Calu3 (cell line): ENCODE results near the gene HCK. TPM values are rescaled to one million over a fixed set of nuclear protein-coding genes. Genes with fewer than 3 reads are reported as not detected.
"Not testable (repeated sequence)": the region's sequence is repeated elsewhere in the genome, so short reads cannot be mapped to it uniquely, and the experiment has no call there.

Source experiments
- BruUV-seq: library from RNA; stranded (reverse); fragments of 400-500 nt; replicated peaks from 2 replicates; lab custom pipeline; 2021; lab: Mats Ljungman, UMichigan
- CTCF ChIA-PET: fragments of 300-600 bp; sonication (Branson Sonifier 250); formaldehyde crosslinking; loops from one replicate; lab custom pipeline; 2022; ENCODE audit warnings: antibody characterized with exemption; lab: Charles Lee
- DNase-seq: peaks from one replicate; pipeline ENCODE4 v3.0.0; 2022
- H3K27ac Mint-ChIP-seq: one replicate; pipeline ENCODE4 v1.8.0; 2022; ENCODE audit warnings: mixed read lengths; ENCODE audit not compliant: unreplicated experiment
- H3K27me3 Mint-ChIP-seq: one replicate; pipeline ENCODE4 v1.8.0; 2022; ENCODE audit warnings: mixed read lengths; ENCODE audit not compliant: unreplicated experiment
- H3K36me3 Mint-ChIP-seq: one replicate; pipeline ENCODE4 v1.8.0; 2022; ENCODE audit warnings: mild to moderate bottlenecking, moderate library complexity, mixed read lengths; ENCODE audit not compliant: insufficient read depth, unreplicated experiment
- H3K4me1 Mint-ChIP-seq: one replicate; pipeline ENCODE4 v1.8.0; 2022; ENCODE audit warnings: mild to moderate bottlenecking, low read depth, mixed read lengths; ENCODE audit not compliant: unreplicated experiment
- H3K4me3 Mint-ChIP-seq: one replicate; pipeline ENCODE4 v1.8.0; 2022; ENCODE audit warnings: mild to moderate bottlenecking, low read depth, moderate library complexity, mixed read lengths; ENCODE audit not compliant: unreplicated experiment
- H3K9me3 Mint-ChIP-seq: one replicate; pipeline ENCODE4 v1.8.0; 2022; ENCODE audit warnings: low read depth, mixed read lengths; ENCODE audit not compliant: unreplicated experiment
- intact Hi-C: fragments of 100-400 bp; cut with micrococcal nuclease; formaldehyde crosslinking; loops from one replicate; pipeline ENCODE4 v1.10.0; 2022; ENCODE audit not compliant: unreplicated experiment
- total RNA-seq: library from RNA; stranded (reverse); gene quantifications from 2 replicates; pipeline ENCODE4 v1.2.3, GENCODE V29; 2022
- TF ChIP-seq, protein P1 (sequence below): fragments of 200-600 bp; IDR thresholded peaks from one replicate; pipeline ENCODE4 v1.8.0; 2022; ENCODE audit warnings: antibody characterized with exemption; ENCODE audit not compliant: unreplicated experiment

HCK gene
- total RNA-seq, 1 experiment from 2014 or later, result not detected

- DNase-seq, result no peak
- BruUV-seq, result no TSS peak
- TF ChIP-seq, protein P1, sequence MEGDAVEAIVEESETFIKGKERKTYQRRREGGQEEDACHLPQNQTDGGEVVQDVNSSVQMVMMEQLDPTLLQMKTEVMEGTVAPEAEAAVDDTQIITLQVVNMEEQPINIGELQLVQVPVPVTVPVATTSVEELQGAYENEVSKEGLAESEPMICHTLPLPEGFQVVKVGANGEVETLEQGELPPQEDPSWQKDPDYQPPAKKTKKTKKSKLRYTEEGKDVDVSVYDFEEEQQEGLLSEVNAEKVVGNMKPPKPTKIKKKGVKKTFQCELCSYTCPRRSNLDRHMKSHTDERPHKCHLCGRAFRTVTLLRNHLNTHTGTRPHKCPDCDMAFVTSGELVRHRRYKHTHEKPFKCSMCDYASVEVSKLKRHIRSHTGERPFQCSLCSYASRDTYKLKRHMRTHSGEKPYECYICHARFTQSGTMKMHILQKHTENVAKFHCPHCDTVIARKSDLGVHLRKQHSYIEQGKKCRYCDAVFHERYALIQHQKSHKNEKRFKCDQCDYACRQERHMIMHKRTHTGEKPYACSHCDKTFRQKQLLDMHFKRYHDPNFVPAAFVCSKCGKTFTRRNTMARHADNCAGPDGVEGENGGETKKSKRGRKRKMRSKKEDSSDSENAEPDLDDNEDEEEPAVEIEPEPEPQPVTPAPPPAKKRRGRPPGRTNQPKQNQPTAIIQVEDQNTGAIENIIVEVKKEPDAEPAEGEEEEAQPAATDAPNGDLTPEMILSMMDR, result no peak
- H3K27me3 Mint-ChIP-seq, result no peaks in the 10 kb centered on the region
- H3K9me3 Mint-ChIP-seq, result no peaks in the 10 kb centered on the region
- no peak overlapping the region for H3K4me3 Mint-ChIP-seq
- CTCF ChIA-PET, result no interaction called here
- intact Hi-C loops, result no loop called here
- no peak overlapping the region for H3K27ac Mint-ChIP-seq
- H3K36me3 Mint-ChIP-seq, result peaks cover 38% of the 10 kb centered on the region
- H3K4me1 Mint-ChIP-seq, result peaks cover 18% of the 10 kb centered on the region
These were observed 62.4 kb downstream of the HCK start for GRCh38 chr20:32114305-32114960.

DNA sequence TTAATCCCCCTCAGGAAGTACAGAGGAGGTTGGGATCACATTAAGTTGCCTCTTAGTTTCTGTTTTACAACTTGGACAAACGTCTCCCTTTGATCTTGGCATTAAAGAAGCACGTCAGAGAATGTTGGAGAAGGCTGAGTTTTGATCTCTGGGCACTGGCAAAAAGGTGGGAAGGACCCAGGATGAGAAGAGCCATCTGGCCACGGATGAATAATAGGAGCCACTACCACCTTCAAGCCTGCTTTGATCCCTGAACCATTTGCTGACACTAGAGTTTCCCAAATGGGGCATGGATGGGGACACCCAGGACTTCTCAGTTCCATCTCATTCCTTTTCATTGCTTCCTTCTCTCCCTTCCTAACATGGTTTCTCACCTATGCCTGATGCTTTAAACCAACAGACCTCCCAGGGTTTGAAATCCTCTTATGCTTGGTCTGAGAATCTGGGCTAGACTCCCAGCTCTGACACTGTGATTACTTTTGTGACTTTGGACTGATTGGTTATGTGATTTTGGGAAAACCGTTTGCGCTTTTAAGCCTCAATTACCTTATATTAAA is 63.2 kb downstream of the HCK start:
- Mint-ChIP-seq H3K4me1 (peaks cover 18% of the 10 kb centered on the region), H3K27ac (no peak overlapping the region), H3K4me3 (no peak overlapping the region), H3K36me3 (peaks cover 30% of the 10 kb centered on the region), H3K9me3 (no peaks in the 10 kb centered on the region), H3K27me3 (no peaks in the 10 kb centered on the region)
- TF ChIP-seq, protein P1, result no peak
- BruUV-seq, result no TSS peak
- intact Hi-C loops, result no loop called here
- DNase-seq, result no peak
- CTCF ChIA-PET, result interaction anchor here (0.7 kb wide), 1 partner anchor 1168 kb away, joined by 5 read pairs; the partner anchor contains the start of gene BPIFB1

DNA sequence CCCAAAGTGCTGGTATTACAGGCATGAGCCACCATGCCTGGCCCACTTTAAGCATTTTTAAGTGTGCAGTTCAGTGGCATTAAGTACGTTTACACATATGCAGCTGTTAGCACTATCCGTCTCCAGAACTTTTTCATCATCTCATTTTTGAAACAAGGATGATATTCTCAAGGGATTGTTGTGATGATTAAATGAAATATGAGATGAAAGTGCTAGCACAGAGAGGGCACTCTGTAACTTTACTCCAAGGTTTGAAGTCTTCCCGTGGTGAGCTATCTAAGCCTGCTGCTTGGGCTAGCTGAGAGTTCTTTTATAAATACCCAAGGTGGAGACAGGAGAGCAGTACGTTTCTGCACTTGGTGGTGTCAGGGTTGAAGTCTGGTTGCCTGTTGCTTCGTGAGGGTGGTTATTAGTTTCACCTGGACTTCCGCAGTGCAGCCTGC is 64.1 kb downstream of the HCK start:
- BruUV-seq, result no TSS peak
- H3K27ac Mint-ChIP-seq, result no peak overlapping the region
- no peak for DNase-seq
- CTCF ChIA-PET, result interaction anchor here (0.6 to 0.7 kb wide), 2 partner anchors 61 to 243 kb away, joined by 3 to 8 read pairs; no protein-coding TSS in a partner anchor
- TF ChIP-seq, protein P1, result no peak
- intact Hi-C loops, result no loop called here
- no peaks in the 10 kb centered on the region for H3K9me3 Mint-ChIP-seq
- no peaks in the 10 kb centered on the region for H3K27me3 Mint-ChIP-seq
- H3K36me3 Mint-ChIP-seq, result peaks cover 25% of the 10 kb centered on the region
- peaks cover 18% of the 10 kb centered on the region for H3K4me1 Mint-ChIP-seq
- H3K4me3 Mint-ChIP-seq, result no peak overlapping the region

- intact Hi-C loops, DNase-seq, H3K9me3 Mint-ChIP-seq, H3K27me3 Mint-ChIP-seq, H3K27ac Mint-ChIP-seq, H3K4me3 Mint-ChIP-seq, BruUV-seq: not testable (repeated sequence)
- H3K4me1 Mint-ChIP-seq, result peaks cover 11% of the 10 kb centered on the region
- CTCF ChIA-PET, result interaction anchor here (0.7 kb wide), 1 partner anchor 244 kb away, joined by 8 read pairs; no protein-coding TSS in a partner anchor
- peaks cover 25% of the 10 kb centered on the region for H3K36me3 Mint-ChIP-seq
These were observed 64.8 kb downstream of the HCK start for GRCh38 chr20:32116796-32117195.

DNA sequence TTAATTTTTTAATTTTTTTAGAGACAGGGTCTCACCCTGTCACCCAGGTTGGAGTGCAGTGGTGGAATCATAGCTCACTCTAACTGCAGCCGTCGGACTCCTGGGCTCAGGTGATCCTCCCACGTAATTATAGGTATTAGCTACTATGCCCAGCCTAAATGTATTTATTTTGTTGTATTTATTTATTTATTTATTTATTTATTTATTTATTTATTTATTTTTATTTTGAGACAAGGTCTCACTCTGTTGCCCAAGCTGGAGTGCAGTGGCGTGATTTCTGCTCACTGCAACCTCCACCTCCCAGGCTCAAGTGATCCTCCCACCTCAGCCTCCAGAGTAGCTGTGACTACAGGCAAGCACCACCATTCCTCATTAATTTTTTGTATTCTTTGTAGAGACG is 66.4 kb downstream of the HCK start:
- intact Hi-C loops, H3K4me3 Mint-ChIP-seq, H3K27ac Mint-ChIP-seq, H3K9me3 Mint-ChIP-seq, H3K27me3 Mint-ChIP-seq, DNase-seq, BruUV-seq, H3K4me1 Mint-ChIP-seq: not testable (repeated sequence)
- peaks cover 25% of the 10 kb centered on the region for H3K36me3 Mint-ChIP-seq
- CTCF ChIA-PET, result interaction anchor here (0.7 kb wide), 1 partner anchor 1311 kb away, joined by 3 read pairs; no protein-coding TSS in a partner anchor
